Measurements from ENCODE around the gene PKN1. TPM values are rescaled to one million over a fixed set of nuclear protein-coding genes. Genes with fewer than 3 reads are reported as not detected.

PKN1 gene
- total and polyA plus RNA-seq, 9 of the 15 experiments (the other 6 are each of a cell fraction or from before 2014, with no cell fraction given), result 0.30 to 228 (median 77.5) TPM

DNA sequence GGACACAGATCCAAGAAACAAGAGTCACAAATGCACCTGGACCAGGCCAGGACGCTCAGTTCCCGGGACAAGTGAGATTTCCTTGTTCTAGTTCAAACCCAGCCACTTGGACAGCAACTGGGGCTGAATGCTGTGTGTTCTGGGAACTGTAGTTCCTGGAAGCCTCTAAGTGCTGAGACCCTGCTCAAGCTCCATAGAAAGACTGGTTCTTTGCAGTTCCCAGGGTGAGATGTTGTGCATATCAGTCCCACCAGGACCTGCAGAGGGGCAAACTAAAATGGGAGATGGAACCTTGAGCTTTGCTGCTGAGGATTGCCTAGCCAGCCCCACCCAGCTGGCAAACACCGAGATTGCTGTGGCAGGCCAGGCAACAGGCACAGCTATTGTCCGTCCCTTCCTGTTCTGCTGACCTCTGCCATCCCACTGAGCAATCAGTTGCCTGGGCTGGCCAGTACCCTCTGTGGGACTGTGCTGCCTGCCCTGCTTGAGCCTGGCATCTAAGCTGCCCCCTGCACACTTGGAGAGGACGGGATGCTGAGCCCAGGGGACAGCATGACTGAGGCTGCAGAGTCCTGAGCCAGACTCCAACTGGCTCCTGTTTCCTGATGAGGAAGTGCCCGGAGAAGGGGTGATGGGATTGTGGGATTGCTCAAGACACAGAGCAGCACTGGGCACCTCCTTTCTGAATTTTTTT is 64.3 kb downstream of the PKN1 start (continued):
- TF ChIP-seq MCM7 (IDR thresholded peaks at IDR 0.05) (no peak), MEF2D (tag; conservative IDR thresholded peaks at IDR 0.05; ENCODE audit: low read depth) (no peak), ZBTB17 (CRISPR knock-in tag; IDR thresholded peaks at IDR 0.05) (no peak), CEBPZ (IDR thresholded peaks at IDR 0.05; ENCODE audit: borderline replicate concordance, low read depth, low read length) (no peak), ZC3H4 (CRISPR knock-in tag; IDR thresholded peaks at IDR 0.05; ENCODE audit: borderline replicate concordance) (no peak), TRIM24 (IDR thresholded peaks at IDR 0.05) (no peak), ELF4 (CRISPR knock-in tag; IDR thresholded peaks at IDR 0.05) (no peak), ZBTB9 (CRISPR knock-in tag; IDR thresholded peaks at IDR 0.05) (no peak), GATAD2A (IDR thresholded peaks at IDR 0.05) (no peak), FOXA1 (IDR thresholded peaks at IDR 0.05; ENCODE audit: borderline replicate concordance) (no peak), ZNF134 (CRISPR knock-in tag; conservative IDR thresholded peaks at IDR 0.05) (no peak), ZNF586 (CRISPR knock-in tag; conservative IDR thresholded peaks at IDR 0.05) (no peak), HCFC1 (IDR thresholded peaks at IDR 0.05; ENCODE audit: low read depth, low read length) (peak; percentile 71)
- TF ChIP-seq, protein P1, sequence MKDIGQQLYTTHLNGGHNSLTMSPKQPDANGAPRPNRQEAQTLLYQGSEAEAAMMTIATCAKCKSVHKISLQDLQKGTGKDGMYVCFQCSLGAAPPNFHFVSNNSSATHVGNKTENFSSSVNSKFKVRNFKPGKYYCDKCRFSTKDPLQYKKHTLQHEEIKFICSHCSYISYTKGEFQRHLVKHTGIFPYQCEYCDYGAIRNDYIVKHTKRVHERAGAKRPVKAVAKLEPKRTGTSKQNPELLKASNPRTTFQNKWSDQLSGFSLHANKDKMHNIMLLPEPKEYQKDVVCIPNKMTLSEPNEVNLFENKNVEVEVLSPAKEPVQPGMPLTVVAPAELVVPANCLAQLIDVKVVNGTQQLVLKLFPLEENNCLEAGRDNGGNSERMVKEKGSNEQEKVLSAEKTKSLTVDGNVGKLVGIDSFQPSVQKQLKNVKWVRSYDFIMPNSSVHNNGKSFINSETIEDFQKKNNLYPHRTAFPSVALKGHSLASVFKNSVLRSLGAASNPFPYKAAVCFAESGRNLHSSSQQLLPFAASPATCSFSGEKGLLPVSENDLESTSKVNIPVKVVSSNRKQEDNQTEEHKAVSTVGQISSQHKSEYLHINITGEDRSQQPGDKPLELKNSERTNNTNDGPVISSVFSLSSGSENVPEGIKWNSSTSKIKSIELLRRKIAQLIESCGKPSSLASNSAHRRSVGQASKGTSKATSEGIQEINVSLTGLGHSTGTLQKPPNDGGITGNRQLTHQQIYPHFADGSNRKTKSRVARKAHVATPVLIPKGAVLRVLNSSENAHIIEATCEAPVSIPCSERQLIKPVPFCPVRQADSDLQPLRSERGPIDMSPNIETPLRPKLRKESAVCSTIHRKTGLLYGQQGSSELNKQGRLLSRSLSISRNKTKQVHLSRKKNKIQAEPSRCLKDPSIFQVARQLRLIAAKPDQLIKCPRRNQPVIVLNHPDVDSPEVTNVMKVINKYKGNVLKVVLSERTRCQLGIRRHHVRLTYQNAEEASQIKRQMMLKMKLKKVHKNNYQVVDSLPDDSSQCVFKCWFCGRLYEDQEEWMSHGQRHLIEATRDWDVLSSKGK (CRISPR knock-in tag; IDR thresholded peaks at IDR 0.05), result no peak
- TF ChIP-seq, protein P2, sequence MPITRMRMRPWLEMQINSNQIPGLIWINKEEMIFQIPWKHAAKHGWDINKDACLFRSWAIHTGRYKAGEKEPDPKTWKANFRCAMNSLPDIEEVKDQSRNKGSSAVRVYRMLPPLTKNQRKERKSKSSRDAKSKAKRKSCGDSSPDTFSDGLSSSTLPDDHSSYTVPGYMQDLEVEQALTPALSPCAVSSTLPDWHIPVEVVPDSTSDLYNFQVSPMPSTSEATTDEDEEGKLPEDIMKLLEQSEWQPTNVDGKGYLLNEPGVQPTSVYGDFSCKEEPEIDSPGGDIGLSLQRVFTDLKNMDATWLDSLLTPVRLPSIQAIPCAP (CRISPR knock-in tag; IDR thresholded peaks at IDR 0.05; ENCODE audit: borderline replicate concordance), result no peak
- TF ChIP-seq, protein P3, sequence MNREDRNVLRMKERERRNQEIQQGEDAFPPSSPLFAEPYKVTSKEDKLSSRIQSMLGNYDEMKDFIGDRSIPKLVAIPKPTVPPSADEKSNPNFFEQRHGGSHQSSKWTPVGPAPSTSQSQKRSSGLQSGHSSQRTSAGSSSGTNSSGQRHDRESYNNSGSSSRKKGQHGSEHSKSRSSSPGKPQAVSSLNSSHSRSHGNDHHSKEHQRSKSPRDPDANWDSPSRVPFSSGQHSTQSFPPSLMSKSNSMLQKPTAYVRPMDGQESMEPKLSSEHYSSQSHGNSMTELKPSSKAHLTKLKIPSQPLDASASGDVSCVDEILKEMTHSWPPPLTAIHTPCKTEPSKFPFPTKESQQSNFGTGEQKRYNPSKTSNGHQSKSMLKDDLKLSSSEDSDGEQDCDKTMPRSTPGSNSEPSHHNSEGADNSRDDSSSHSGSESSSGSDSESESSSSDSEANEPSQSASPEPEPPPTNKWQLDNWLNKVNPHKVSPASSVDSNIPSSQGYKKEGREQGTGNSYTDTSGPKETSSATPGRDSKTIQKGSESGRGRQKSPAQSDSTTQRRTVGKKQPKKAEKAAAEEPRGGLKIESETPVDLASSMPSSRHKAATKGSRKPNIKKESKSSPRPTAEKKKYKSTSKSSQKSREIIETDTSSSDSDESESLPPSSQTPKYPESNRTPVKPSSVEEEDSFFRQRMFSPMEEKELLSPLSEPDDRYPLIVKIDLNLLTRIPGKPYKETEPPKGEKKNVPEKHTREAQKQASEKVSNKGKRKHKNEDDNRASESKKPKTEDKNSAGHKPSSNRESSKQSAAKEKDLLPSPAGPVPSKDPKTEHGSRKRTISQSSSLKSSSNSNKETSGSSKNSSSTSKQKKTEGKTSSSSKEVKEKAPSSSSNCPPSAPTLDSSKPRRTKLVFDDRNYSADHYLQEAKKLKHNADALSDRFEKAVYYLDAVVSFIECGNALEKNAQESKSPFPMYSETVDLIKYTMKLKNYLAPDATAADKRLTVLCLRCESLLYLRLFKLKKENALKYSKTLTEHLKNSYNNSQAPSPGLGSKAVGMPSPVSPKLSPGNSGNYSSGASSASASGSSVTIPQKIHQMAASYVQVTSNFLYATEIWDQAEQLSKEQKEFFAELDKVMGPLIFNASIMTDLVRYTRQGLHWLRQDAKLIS (CRISPR knock-in tag; IDR thresholded peaks at IDR 0.05), result no peak
